Measurements from ENCODE around the gene GDPD5.
A peak's percentile ranks its signal among the peaks of the same experiment; 100 is the strongest.

The GDPD5 gene

GRCh38 chr11:75531325-75531724 lies 5.6 kb upstream of the GDPD5 start:
- Histone ChIP-seq H3K4me3 (ENCODE audit: low read length) (no peak overlapping the region), H3K36me3 (ENCODE audit: control insufficient read depth, insufficient read depth, low read length, severe bottlenecking) (no peaks in the 10 kb centered on the region), H3K4me1 (ENCODE audit: control insufficient read depth, insufficient read depth, low read length) (peaks cover 12% of the 10 kb centered on the region), H3K27me3 (replicated peaks; ENCODE audit: control insufficient read depth, insufficient read depth, low read length) (no peaks in the 10 kb centered on the region), H3K9ac (ENCODE audit: low read length) (no peak overlapping the region), H3K9me3 (ENCODE audit: control insufficient read depth, low read length) (no peaks in the 10 kb centered on the region)
- DNase-seq (ENCODE audit: low read depth) = no peak

GRCh38 chr11:75530577-75530976 lies 4.8 kb upstream of the GDPD5 start:
- H3K4me1 ChIP-seq (ENCODE audit: control insufficient read depth, insufficient read depth, low read length) = peaks cover 12% of the 10 kb centered on the region
- no peak overlapping the region for H3K9ac ChIP-seq (ENCODE audit: low read length)
- no peak for DNase-seq (ENCODE audit: low read depth)
- H3K9me3 ChIP-seq (ENCODE audit: control insufficient read depth, low read length) = no peaks in the 10 kb centered on the region
- H3K27me3 ChIP-seq (replicated peaks; ENCODE audit: control insufficient read depth, insufficient read depth, low read length) = no peaks in the 10 kb centered on the region
- H3K36me3 ChIP-seq (ENCODE audit: control insufficient read depth, insufficient read depth, low read length, severe bottlenecking) = no peaks in the 10 kb centered on the region
- H3K4me3 ChIP-seq (ENCODE audit: low read length) = no peak overlapping the region

GRCh38 chr11:75527938-75528735 lies 2.4 kb upstream of the GDPD5 start:
- no peak overlapping the region for H3K9ac ChIP-seq (ENCODE audit: low read length)
- H3K9me3 ChIP-seq (ENCODE audit: control insufficient read depth, low read length) = no peaks in the 10 kb centered on the region
- no peak overlapping the region for H3K4me3 ChIP-seq (ENCODE audit: low read length)
- no peak for DNase-seq (ENCODE audit: low read depth)
- H3K36me3 ChIP-seq (ENCODE audit: control insufficient read depth, insufficient read depth, low read length, severe bottlenecking) = no peaks in the 10 kb centered on the region
- H3K27me3 ChIP-seq (replicated peaks; ENCODE audit: control insufficient read depth, insufficient read depth, low read length) = peaks cover 11% of the 10 kb centered on the region
- peaks cover 8% of the 10 kb centered on the region for H3K4me1 ChIP-seq (ENCODE audit: control insufficient read depth, insufficient read depth, low read length)

- H3K4me3 ChIP-seq (ENCODE audit: low read length) = no peak overlapping the region
- DNase-seq (ENCODE audit: low read depth) = no peak
- H3K9ac ChIP-seq (ENCODE audit: low read length) = no peak overlapping the region
- no peaks in the 10 kb centered on the region for H3K9me3 ChIP-seq (ENCODE audit: control insufficient read depth, low read length)
- H3K36me3 ChIP-seq (ENCODE audit: control insufficient read depth, insufficient read depth, low read length, severe bottlenecking) = no peaks in the 10 kb centered on the region
- peaks cover 16% of the 10 kb centered on the region for H3K27me3 ChIP-seq (replicated peaks; ENCODE audit: control insufficient read depth, insufficient read depth, low read length)
- H3K4me1 ChIP-seq (ENCODE audit: control insufficient read depth, insufficient read depth, low read length) = peaks cover 8% of the 10 kb centered on the region
Observed at GRCh38 chr11:75527130-75527529, 1.4 kb upstream of the GDPD5 start.

- peaks cover 20% of the 10 kb centered on the region for H3K27me3 ChIP-seq (replicated peaks; ENCODE audit: control insufficient read depth, insufficient read depth, low read length)
- peaks cover 8% of the 10 kb centered on the region for H3K4me1 ChIP-seq (ENCODE audit: control insufficient read depth, insufficient read depth, low read length)
- H3K9me3 ChIP-seq (ENCODE audit: control insufficient read depth, low read length) = no peaks in the 10 kb centered on the region
- DNase-seq (ENCODE audit: low read depth) = no peak
- H3K36me3 ChIP-seq (ENCODE audit: control insufficient read depth, insufficient read depth, low read length, severe bottlenecking) = no peaks in the 10 kb centered on the region
- H3K4me3 ChIP-seq (ENCODE audit: low read length) = peak overlapping the region; percentile 87
- H3K9ac ChIP-seq (ENCODE audit: low read length) = peak overlapping the region; percentile 71
Observed at GRCh38 chr11:75526192-75526541, 426 bp upstream of the GDPD5 start.

GRCh38 chr11:75524665-75525432 lies 892 bp downstream of the GDPD5 start:
- peak overlapping the region; percentile 86 for H3K9ac ChIP-seq (ENCODE audit: low read length)
- H3K9me3 ChIP-seq (ENCODE audit: control insufficient read depth, low read length) = no peaks in the 10 kb centered on the region
- peaks cover 8% of the 10 kb centered on the region for H3K4me1 ChIP-seq (ENCODE audit: control insufficient read depth, insufficient read depth, low read length)
- DNase-seq (ENCODE audit: low read depth) = peak; percentile 34
- H3K4me3 ChIP-seq (ENCODE audit: low read length) = peak overlapping the region; percentile 87
- H3K36me3 ChIP-seq (ENCODE audit: control insufficient read depth, insufficient read depth, low read length, severe bottlenecking) = no peaks in the 10 kb centered on the region
- H3K27me3 ChIP-seq (replicated peaks; ENCODE audit: control insufficient read depth, insufficient read depth, low read length) = peaks cover 20% of the 10 kb centered on the region

- Histone ChIP-seq H3K27me3 (replicated peaks; ENCODE audit: control insufficient read depth, insufficient read depth, low read length) (peaks cover 20% of the 10 kb centered on the region), H3K9ac (ENCODE audit: low read length) (peak overlapping the region; percentile 86), H3K4me3 (ENCODE audit: low read length) (peak overlapping the region; percentile 87), H3K9me3 (ENCODE audit: control insufficient read depth, low read length) (no peaks in the 10 kb centered on the region), H3K4me1 (ENCODE audit: control insufficient read depth, insufficient read depth, low read length) (peaks cover 8% of the 10 kb centered on the region), H3K36me3 (ENCODE audit: control insufficient read depth, insufficient read depth, low read length, severe bottlenecking) (no peaks in the 10 kb centered on the region)
- DNase-seq (ENCODE audit: low read depth) = no peak
Observed at GRCh38 chr11:75523811-75524664, 1.7 kb downstream of the GDPD5 start.

- Histone ChIP-seq H3K4me1 (ENCODE audit: control insufficient read depth, insufficient read depth, low read length) (peaks cover 8% of the 10 kb centered on the region), H3K27me3 (replicated peaks; ENCODE audit: control insufficient read depth, insufficient read depth, low read length) (peaks cover 24% of the 10 kb centered on the region), H3K9me3 (ENCODE audit: control insufficient read depth, low read length) (no peaks in the 10 kb centered on the region), H3K9ac (ENCODE audit: low read length) (no peak overlapping the region), H3K4me3 (ENCODE audit: low read length) (no peak overlapping the region), H3K36me3 (ENCODE audit: control insufficient read depth, insufficient read depth, low read length, severe bottlenecking) (no peaks in the 10 kb centered on the region)
- no peak for DNase-seq (ENCODE audit: low read depth)
Observed at GRCh38 chr11:75523189-75523588, 2.6 kb downstream of the GDPD5 start.

GRCh38 chr11:75522286-75523044 lies 3.3 kb downstream of the GDPD5 start:
- H3K9ac ChIP-seq (ENCODE audit: low read length) = no peak overlapping the region
- no peak overlapping the region for H3K4me3 ChIP-seq (ENCODE audit: low read length)
- H3K36me3 ChIP-seq (ENCODE audit: control insufficient read depth, insufficient read depth, low read length, severe bottlenecking) = no peaks in the 10 kb centered on the region
- DNase-seq (ENCODE audit: low read depth) = no peak
- no peaks in the 10 kb centered on the region for H3K9me3 ChIP-seq (ENCODE audit: control insufficient read depth, low read length)
- peaks cover 8% of the 10 kb centered on the region for H3K4me1 ChIP-seq (ENCODE audit: control insufficient read depth, insufficient read depth, low read length)
- peaks cover 24% of the 10 kb centered on the region for H3K27me3 ChIP-seq (replicated peaks; ENCODE audit: control insufficient read depth, insufficient read depth, low read length)

- Histone ChIP-seq H3K4me3 (ENCODE audit: low read length) (no peak overlapping the region), H3K4me1 (ENCODE audit: control insufficient read depth, insufficient read depth, low read length) (peaks cover 8% of the 10 kb centered on the region), H3K9me3 (ENCODE audit: control insufficient read depth, low read length) (peaks cover 5% of the 10 kb centered on the region), H3K36me3 (ENCODE audit: control insufficient read depth, insufficient read depth, low read length, severe bottlenecking) (no peaks in the 10 kb centered on the region), H3K9ac (ENCODE audit: low read length) (no peak overlapping the region), H3K27me3 (replicated peaks; ENCODE audit: control insufficient read depth, insufficient read depth, low read length) (peaks cover 28% of the 10 kb centered on the region)
- no peak for DNase-seq (ENCODE audit: low read depth)
Observed at GRCh38 chr11:75520688-75521087, 5.1 kb downstream of the GDPD5 start.

All from adipocyte (in vitro differentiated cells).